22Rv1 (cell line): Measurements from ENCODE around the gene HPD.

Source experiments
- H3K27ac ChIP-seq: fragments of 450-650 bp; 2 replicates; pipeline ENCODE4 v1.5.1; 2017
- CTCF ChIP-seq: fragments of 450-650 bp; IDR thresholded peaks from 2 replicates; pipeline ENCODE4 v1.5.1; 2017; ENCODE audit warnings: mild to moderate bottlenecking
- ZFX ChIP-seq: fragments of 450-650 bp; IDR thresholded peaks from 2 replicates; pipeline ENCODE4 v1.6.1; 2017; ENCODE audit warnings: antibody characterized with exemption, borderline replicate concordance

Gene HPD

GRCh38 chr12:121802843-121803698 lies 55.6 kb downstream of the HPD start:
- TF ChIP-seq ZFX (no peak), CTCF (no peak)
- H3K27ac ChIP-seq: peak overlapping the region; percentile 100

DNA sequence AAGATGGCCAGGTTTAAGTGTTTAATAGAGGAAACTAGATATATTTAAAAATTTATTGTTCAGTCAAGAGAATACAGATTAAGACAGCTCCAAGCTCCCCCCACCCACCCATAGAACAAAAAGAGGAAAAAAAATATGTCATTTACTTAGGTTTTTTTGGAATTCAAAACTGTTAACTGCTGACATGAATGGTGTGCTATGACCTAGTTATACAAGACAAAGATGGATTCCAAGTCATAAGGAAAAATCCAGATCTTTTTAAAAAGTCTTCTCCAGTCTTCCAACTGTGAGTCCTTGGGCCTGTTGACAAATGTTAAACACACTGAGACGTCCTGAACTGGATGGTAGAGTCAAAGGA lies 56.2 kb downstream of the HPD start:
- H3K27ac ChIP-seq: peak overlapping the region; percentile 100
- no peak for TF ChIP-seq CTCF
- TF ChIP-seq ZFX: no peak

- TF ChIP-seq ZFX: no peak
- no peak for TF ChIP-seq CTCF
- H3K27ac ChIP-seq: peak overlapping the region; percentile 100
Measured at GRCh38 chr12:121801595-121802484, 56.8 kb downstream of the HPD start.

GRCh38 chr12:121800694-121801594 lies 57.7 kb downstream of the HPD start:
- peak overlapping the region; percentile 100 for H3K27ac ChIP-seq
- no peak for TF ChIP-seq ZFX
- no peak for TF ChIP-seq CTCF

DNA sequence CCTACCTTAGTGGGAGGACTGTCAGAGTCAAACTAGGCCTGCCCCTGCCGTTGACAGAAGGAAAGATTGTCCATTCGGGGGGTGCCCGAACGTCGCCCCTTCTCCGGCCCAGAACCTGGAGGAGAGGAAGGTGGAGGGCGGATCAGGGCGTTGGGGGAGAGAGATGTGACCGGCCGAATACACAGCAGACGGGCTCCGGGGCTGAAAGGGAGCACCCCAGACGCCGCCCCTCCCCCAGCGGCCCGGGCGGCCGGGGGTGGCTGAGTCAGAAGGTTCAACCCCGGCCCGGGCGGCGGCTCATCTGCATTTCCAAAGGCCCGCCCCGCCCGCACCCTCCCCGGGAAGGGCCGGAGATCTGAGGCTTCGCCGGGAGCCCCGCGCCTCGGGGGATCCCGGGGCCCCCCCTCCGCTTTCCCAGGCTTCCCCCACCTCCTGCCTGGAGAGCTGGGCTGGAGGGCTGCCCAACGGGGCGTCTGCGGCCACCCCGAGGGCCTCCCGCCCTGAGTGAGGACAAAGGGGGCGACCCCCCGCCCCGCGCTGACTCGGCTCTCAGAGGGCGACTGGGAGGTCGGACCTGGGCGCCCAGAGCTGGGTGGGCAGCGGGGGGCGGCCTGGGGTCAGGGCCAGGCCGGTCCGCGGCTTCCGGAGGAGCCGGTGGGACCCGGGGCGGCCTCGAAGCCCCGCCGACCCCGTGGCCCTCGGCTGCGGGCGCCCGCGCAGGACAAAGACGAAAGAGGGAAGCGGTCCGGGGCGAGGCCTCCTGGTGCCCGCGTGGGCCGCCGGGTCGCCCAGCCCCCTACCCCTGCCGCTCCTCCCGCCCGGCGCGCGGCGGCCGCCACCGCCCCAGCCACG lies 58.6 kb downstream of the HPD start:
- TF ChIP-seq ZFX: no peak
- no peak for TF ChIP-seq CTCF
- H3K27ac ChIP-seq: peak overlapping the region; percentile 100

DNA sequence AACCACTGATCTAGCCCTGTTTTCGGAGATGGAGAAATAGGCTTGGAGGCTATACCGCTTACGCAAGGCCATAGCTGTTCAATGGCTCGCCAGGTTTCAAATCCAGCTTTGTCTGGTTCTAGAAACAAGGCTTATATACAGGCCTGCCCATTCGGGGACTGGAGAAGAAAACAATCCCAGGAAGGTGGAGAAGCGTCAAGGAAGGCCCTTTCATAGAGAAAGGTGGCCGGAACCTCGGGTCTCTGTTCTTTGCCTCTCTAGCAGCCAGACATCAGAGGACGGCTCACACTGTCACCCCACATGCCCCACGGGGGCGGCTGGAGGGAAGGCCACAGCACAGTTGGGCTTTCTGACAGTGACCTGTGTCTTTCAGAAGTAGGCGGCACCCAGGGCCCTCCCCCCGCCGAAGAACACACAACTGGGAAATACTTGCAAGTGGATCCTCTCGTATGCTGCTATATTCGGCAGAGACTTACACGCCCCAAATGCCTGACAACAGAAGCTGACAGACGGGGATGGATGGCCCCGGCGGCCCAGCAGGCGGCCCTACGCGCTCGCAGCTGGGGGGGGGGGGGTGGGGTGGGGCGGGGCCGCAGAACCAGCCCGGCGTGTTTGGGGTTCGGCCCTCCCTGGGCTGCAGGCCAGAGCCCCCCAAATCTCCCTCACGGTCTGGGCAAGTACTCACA lies 59.4 kb downstream of the HPD start:
- TF ChIP-seq ZFX (no peak), CTCF (no peak)
- H3K27ac ChIP-seq: peak overlapping the region; percentile 100
